Keratinocyte (primary cell): ENCODE data around the gene WASHC4. TPM values are rescaled to one million over a fixed set of nuclear protein-coding genes. Genes with fewer than 3 reads are reported as not detected.

ENCODE experiments used
- DNase-seq: peaks from one replicate; pipeline ENCODE4 v3.0.0-alpha.2; 2011; ENCODE audit warnings: low read depth, missing footprints, low spot score
- FAIRE-seq: peaks from 2 replicates; lab custom pipeline; 2011; peaks lifted over from hg19 to GRCh38; lab: Jason Lieb, UNC
- H2AFZ ChIP-seq: 2 replicates; pipeline ENCODE4 v1.6.0; 2012; ENCODE audit warnings: low read length, control low read depth, inconsistent platforms; ENCODE audit not compliant: control insufficient read depth
- H3K27ac ChIP-seq: 2 replicates; pipeline ENCODE4 v1.5.1; 2011; ENCODE audit warnings: low read length; ENCODE audit not compliant: control insufficient read depth, insufficient read depth
- H3K27me3 ChIP-seq: 3 replicates; pipeline ENCODE4 v1.6.0; 2011; ENCODE audit warnings: low read length; ENCODE audit not compliant: control insufficient read depth, insufficient read depth; ENCODE audit errors: extremely low read depth
- H3K36me3 ChIP-seq, 2 experiments: 2 replicates in 1 of 2; 3 replicates in 1 of 2; pipeline ENCODE4 v1.5.1; 2011; ENCODE audit warnings: low read length in 2 of 2, mild to moderate bottlenecking in 1 of 2; ENCODE audit not compliant: control insufficient read depth in 2 of 2, insufficient read depth in 2 of 2; ENCODE audit errors: extremely low read depth in 1 of 2
- H3K4me1 ChIP-seq: 3 replicates; pipeline ENCODE4 v1.5.1; 2011; ENCODE audit warnings: low read length; ENCODE audit not compliant: control insufficient read depth, insufficient read depth; ENCODE audit errors: extremely low read depth
- H3K4me2 ChIP-seq: 3 replicates; pipeline ENCODE4 v1.6.0; 2011; ENCODE audit warnings: low read depth, low read length; ENCODE audit not compliant: control insufficient read depth, insufficient read depth; ENCODE audit errors: extremely low read depth
- H3K4me3 ChIP-seq, 3 experiments: fragments of 200-600 bp in 1 of 3; sonication (generic) in 1 of 3; 2 replicates in 2 of 3; 3 replicates in 1 of 3; pipeline ENCODE4 v1.5.1; 2011 to 2016; ENCODE audit warnings: low read length in 3 of 3, mild to moderate bottlenecking in 3 of 3, control low read depth in 2 of 3, inconsistent platforms in 1 of 3, low read depth in 1 of 3, mixed read lengths in 1 of 3, mixed run types in 1 of 3, moderate library complexity in 1 of 3; ENCODE audit not compliant: control insufficient read depth in 2 of 3, insufficient read depth in 2 of 3; ENCODE audit errors: extremely low read depth in 1 of 3
- H3K79me2 ChIP-seq: 2 replicates; pipeline ENCODE4 v1.6.0; 2012; ENCODE audit warnings: low read length; ENCODE audit not compliant: control insufficient read depth, insufficient read depth
- H3K9ac ChIP-seq: 3 replicates; pipeline ENCODE4 v1.6.0; 2011; ENCODE audit warnings: low read length; ENCODE audit not compliant: control insufficient read depth, insufficient read depth; ENCODE audit errors: extremely low read depth
- H3K9me1 ChIP-seq: 3 replicates; pipeline ENCODE4 v1.6.0; 2011; ENCODE audit warnings: low read length; ENCODE audit not compliant: control insufficient read depth, insufficient read depth; ENCODE audit errors: extremely low read depth
- H3K9me3 ChIP-seq: 2 replicates; pipeline ENCODE4 v1.5.1; 2012; ENCODE audit warnings: low read depth, low read length; ENCODE audit not compliant: control insufficient read depth
- H4K20me1 ChIP-seq: 3 replicates; pipeline ENCODE4 v1.6.0; 2011; ENCODE audit warnings: low read length; ENCODE audit not compliant: control insufficient read depth, insufficient read depth; ENCODE audit errors: extremely low read depth
- EZH2 ChIP-seq: IDR thresholded peaks from one replicate; pipeline ENCODE4 v1.6.1; 2012; ENCODE audit warnings: inconsistent platforms, mild to moderate bottlenecking, low read length, moderate library complexity
- dilution Hi-C: fragments of 300-500 bp; cut with MboI; formaldehyde crosslinking; loops from one replicate; pipeline ENCODE4 v1.7.0; 2020; ENCODE audit warnings: low sequenced_read_pairs; ENCODE audit not compliant: extremely low pct_ligation_motif_present
- polyA plus RNA-seq, 5 experiments: library from polyadenylated mRNA; depleted of rRNA in 3 of 5; stranded (reverse) in 3 of 5; stranded (forward) in 1 of 5; unstranded in 1 of 5; fragments of >200 nt; gene quantifications; 1 replicate in 1 of 5; 2 replicates in 3 of 5; 3 replicates in 1 of 5; pipeline versions ENCODE4 v1.2.1 to v1.2.3, GENCODE V29; 2011 to 2012; ENCODE audit warnings: missing spikeins in 2 of 5, low read depth in 1 of 5, low replicate concordance in 1 of 5
- TF ChIP-seq, protein P1 (sequence below), 3 experiments: IDR thresholded peaks in 1 of 3; conservative IDR thresholded peaks in 1 of 3; optimal IDR thresholded peaks in 1 of 3; 2 replicates in 2 of 3; 3 replicates in 1 of 3; pipeline versions ENCODE3 to v1.5.1; 2011; ENCODE audit warnings: low read length in 3 of 3, mild to moderate bottlenecking in 3 of 3, moderate library complexity in 2 of 3, control low read depth in 1 of 3, inconsistent platforms in 1 of 3; ENCODE audit not compliant: insufficient read depth in 2 of 3; ENCODE audit errors: extremely low read depth in 1 of 3

Gene WASHC4
- polyA plus RNA-seq, 1 donor (not counting 4 experiments of a cell fraction or from before 2014, with no cell fraction given), result 58.1 TPM

DNA sequence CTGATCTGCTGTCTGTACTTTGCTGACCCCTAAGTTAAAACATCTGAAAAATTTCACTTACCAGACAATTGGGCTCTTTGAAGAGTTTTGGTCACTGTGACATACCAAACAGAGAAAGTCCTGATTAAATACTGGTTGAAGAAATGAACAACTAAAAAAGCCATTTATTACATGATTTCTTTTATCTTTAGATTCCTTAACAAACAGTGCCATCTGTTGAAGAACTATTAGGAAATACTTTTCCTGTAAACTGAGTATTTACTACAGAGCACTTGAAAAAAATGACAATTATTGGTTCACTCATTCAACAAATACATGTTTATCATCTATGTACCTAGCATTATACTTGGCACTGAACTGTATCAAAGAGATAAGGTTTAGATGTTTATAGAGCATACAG is 6.5 kb upstream of the WASHC4 start:
- no peaks in the 10 kb centered on the region for H3K79me2 ChIP-seq
- no peaks in the 10 kb centered on the region for H4K20me1 ChIP-seq
- H3K36me3 ChIP-seq, result no peaks in the 10 kb centered on the region
- no peak for TF ChIP-seq EZH2
- TF ChIP-seq, protein P1, sequence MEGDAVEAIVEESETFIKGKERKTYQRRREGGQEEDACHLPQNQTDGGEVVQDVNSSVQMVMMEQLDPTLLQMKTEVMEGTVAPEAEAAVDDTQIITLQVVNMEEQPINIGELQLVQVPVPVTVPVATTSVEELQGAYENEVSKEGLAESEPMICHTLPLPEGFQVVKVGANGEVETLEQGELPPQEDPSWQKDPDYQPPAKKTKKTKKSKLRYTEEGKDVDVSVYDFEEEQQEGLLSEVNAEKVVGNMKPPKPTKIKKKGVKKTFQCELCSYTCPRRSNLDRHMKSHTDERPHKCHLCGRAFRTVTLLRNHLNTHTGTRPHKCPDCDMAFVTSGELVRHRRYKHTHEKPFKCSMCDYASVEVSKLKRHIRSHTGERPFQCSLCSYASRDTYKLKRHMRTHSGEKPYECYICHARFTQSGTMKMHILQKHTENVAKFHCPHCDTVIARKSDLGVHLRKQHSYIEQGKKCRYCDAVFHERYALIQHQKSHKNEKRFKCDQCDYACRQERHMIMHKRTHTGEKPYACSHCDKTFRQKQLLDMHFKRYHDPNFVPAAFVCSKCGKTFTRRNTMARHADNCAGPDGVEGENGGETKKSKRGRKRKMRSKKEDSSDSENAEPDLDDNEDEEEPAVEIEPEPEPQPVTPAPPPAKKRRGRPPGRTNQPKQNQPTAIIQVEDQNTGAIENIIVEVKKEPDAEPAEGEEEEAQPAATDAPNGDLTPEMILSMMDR (optimal IDR thresholded peaks at IDR 0.05 in 1 of 3, IDR thresholded peaks at IDR 0.05 in 1 of 3, conservative IDR thresholded peaks at IDR 0.05 in 1 of 3; ENCODE audit: extremely low read depth in 1 of 3, insufficient read depth in 2 of 3, low read length in 3 of 3), result no peak
- H3K27me3 ChIP-seq, result peaks cover 6% of the 10 kb centered on the region
- no peak overlapping the region for H3K9ac ChIP-seq
- H3K9me3 ChIP-seq, result no peaks in the 10 kb centered on the region
- H3K27ac ChIP-seq, result no peak overlapping the region
- DNase-seq (no peak), FAIRE-seq (no peak)
- H2AFZ ChIP-seq, result no peak overlapping the region
- H3K4me2 ChIP-seq, result no peak overlapping the region
- H3K4me3 ChIP-seq, result no peak overlapping the region
- H3K4me1 ChIP-seq, result peaks cover 3% of the 10 kb centered on the region
- dilution Hi-C loops, result no loop called here
- no peaks in the 10 kb centered on the region for H3K9me1 ChIP-seq

DNA sequence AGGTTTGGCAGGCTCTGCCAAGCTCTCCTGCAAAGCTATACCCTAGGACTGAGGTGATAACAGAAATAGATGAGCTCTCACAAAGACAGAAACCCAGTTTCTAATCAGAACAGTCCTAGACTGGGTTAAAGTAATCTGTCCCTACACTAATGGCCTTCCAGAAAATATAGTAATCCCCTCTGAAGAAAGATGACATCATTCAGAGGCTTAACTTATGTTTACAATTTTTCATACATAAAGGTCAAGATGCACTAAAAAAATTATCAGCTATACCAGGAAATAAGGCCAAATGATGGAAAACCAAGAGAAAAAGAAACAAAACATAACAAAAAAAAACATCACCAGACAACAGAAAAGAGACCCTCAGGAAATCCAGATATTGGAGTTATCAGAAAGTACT is 4.9 kb upstream of the WASHC4 start:
- Histone ChIP-seq H3K9ac (no peak overlapping the region), H3K4me1 (peaks cover 11% of the 10 kb centered on the region), H4K20me1 (no peaks in the 10 kb centered on the region), H3K27me3 (peaks cover 6% of the 10 kb centered on the region), H3K27ac (no peak overlapping the region), H3K9me1 (no peaks in the 10 kb centered on the region), H3K9me3 (no peaks in the 10 kb centered on the region), H3K4me2 (no peak overlapping the region), H3K79me2 (peaks cover 1% of the 10 kb centered on the region), H3K36me3 (no peaks in the 10 kb centered on the region), H3K4me3 (no peak overlapping the region), H2AFZ (no peak overlapping the region)
- FAIRE-seq, result no peak
- no peak for TF ChIP-seq EZH2
- TF ChIP-seq, protein P1 (optimal IDR thresholded peaks at IDR 0.05 in 1 of 3, IDR thresholded peaks at IDR 0.05 in 1 of 3, conservative IDR thresholded peaks at IDR 0.05 in 1 of 3; ENCODE audit: extremely low read depth in 1 of 3, insufficient read depth in 2 of 3, low read length in 3 of 3), result no peak
- DNase-seq, result no peak
- dilution Hi-C loops, result no loop called here
